OCI-M2 (cell line): ENCODE data around the gene MAST1.
"Not testable (repeated sequence)": the region's sequence is repeated elsewhere in the genome, so short reads cannot be mapped to it uniquely, and the experiment has no call there.

Experiments used
- DNase-seq: peaks from one replicate; lab custom pipeline; 2025; ENCODE audit not compliant: unreplicated experiment; lab: John Stamatoyannopoulos, UW

The MAST1 gene

DNA sequence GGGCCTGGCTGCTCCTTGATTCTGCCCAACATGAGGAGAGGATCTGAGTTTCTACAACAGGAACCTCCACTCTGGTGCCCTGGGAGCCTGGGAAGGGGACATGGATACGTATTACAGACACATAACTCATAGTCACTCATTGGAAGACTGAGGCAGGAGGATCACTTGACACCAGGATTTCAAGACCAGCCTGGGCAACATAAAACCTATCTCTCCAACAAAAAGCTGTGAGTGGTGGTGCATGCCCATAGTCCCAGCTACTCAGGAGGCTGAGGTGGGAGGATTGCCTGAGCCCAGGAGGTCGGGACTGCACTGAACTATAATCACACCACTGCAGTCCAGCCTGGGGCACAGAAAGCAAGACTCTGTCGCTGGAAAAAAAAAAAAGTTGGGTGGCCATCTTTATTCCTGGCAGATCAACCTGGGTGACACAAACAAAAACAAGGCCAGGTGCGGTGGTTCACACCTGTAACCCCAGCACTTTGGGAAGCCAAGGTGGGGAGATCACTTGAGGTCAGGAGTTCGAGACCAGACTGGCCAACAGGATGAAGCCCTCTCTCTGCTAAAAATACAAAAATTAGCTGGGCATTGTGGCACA, 49.8 kb downstream of the MAST1 start:
- DNase-seq = no peak

DNA sequence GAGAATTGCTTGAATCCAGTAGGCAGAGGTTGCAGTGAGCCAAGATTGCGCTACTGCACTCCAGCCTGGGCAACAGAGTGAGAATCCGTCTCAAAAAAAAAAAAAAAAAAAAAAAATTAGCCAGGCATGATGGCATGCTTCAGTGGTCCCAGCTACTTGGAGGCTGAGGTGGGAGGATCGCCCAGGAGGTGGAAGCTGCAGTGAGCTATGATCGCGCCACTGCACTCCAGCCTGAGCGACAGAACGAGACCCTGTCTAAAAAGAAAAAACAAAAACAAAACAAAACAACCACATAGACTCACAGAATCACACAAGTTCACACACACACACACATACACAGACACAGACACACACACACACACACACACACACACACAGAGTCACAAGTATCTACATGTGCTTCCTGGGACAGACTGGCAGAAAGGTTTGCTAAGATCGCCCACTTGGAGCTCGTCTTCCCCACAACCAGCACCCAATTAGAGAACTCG, 52.0 kb downstream of the MAST1 start:
- DNase-seq = not testable (repeated sequence)

DNA sequence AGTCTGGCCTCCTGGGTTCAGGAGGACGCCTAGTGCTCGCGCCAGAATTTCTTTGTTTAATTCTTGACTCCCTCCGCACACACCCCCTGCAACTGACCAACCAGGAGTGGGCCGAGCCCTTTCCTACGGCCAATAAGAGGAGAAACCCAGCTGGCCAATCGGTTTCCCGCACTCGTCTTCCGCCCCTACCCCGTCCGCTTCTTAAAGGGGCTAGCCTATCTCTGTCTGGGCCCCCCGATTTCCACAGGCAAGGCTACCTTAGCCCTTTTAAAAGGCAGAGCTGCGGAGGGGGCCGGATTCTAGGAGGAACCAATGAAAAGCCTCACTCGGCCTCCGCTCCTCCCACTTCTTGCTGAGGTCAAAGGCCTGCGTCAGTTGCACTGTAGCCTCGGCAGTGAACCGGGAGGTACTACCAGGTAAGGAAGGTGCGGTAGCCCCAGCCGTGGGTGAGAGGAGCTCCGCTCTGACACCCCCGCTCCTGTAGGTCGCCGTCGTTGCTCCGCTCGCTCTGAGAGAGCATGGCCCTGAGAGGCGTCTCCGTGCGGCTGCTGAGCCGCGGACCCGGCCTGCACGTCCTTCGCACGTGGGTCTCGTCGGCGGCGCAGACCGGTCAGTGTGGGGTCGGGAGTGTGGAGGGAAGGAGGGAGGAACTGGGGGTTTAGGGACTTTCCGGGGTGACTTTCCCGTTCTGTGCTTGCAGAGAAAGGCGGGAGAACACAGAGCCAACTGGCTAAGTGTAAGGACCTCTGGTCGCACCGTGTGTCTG, 52.7 kb downstream of the MAST1 start, which contains the start of gene GCDH:
TSS of gene GCDH (plus strand) at position 374 of the 766 bp plus-strand sequence. CDS start at position 519, 145 bp downstream.
- DNase-seq = peak; percentile 90

DNA sequence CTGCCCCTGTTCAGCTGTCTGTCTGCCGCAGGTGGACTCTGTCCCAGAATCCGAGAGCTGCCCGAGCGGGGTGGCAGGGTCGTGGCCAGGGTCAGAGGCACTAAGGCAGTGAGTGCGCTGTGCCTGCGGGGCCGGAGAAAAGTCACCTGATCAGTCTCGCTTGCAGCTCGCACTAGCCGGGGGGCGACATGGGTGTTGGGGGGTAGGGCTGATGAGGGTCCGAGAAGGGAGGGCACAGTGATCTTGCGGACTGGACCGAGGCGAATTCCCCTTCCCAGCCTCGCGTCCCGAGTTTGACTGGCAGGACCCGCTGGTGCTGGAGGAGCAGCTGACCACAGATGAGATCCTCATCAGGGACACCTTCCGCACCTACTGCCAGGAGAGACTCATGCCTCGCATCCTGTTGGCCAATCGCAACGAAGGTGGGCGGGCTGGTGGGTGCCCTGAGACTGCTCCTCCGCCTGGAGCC, 53.3 kb downstream of the MAST1 start:
- no peak for DNase-seq

DNA sequence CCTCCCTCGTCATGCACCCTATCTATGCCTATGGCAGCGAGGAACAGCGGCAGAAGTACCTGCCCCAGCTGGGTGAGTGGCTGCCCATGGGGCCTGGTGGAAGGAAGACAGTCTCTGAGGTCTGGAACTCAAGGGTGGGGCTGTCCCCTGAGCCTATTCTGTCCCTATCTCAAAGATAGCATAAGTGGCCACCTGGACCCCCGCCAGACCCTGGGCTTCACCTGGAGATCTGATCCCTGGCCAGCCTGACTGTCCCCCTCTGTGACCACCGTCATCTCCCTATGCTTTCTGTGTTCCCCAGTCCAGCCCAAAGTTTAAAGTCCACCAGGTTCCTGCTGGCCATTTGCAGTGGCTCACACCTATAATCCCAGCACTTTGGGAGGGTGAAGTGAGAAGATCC, 55.3 kb downstream of the MAST1 start:
- DNase-seq = no peak

DNA sequence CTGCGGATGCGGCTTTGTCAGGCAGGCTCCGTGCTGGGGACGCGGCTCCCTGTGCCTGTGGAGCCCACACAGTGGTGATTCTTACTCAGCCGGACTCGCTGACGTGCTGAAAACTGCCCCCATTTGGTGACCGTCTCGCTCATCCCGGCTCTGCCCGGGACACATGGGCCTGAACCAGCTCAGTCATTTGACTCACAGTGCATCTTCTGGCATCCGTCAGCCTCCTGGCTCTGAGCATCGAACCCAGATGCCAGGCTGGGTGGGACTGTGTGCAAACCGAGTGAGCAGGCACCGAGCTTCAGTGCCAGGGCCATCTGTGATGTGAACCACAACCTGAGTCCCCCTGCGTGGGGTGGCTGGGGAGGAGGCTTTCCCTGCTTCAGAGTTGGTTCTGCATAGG, 58.1 kb downstream of the MAST1 start:
- no peak for DNase-seq

DNA sequence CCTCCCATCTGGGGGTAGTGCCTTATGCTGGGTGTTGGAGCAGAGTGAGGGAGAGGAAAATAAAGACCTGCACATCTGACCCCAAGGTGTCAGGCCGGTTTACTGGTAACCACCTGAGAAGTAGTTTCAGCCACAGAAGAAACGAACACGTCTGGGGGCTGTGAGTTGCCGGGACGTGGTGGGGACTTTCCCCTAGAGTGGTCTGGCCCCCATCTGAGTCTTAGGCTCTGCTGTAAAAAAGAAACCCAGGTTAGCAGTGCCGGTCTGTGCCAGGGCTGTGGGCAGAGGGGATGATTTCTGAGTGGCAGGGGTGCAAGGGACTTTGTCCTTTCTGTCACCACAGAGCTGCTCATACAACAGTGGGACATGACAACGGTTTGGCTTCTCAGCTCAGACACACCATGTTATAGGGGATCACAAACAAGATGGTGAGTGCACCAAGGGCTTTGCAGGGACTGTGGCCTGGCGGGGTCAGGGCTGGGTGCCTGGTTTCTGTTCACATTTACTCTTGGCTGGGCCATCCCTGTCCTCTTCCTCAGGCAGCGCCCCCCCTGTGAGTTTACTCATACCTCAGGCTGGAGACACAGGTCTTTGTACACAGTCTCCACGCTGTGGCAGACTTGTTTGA, 61.7 kb downstream of the MAST1 start:
- no peak for DNase-seq

DNA sequence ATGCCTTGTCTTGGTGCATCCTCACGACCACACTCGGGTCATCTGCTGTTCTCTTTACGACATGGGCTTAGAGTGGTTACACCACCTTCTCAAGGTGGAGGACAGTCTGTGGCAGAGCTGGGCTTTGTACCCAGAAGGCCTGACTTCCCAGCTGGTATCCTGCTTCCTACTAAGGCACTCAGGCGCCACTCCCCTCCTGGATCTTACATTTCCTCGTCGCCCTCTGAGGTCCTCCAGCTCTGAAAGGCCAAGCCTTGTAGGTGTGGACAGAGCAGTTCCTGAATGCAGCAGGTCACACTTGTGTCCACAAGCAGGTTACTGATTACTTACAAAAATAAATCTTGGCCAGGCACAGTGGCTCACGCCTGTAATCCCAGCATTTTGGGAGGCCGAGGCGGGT, 68.9 kb downstream of the MAST1 start:
- no peak for DNase-seq

DNA sequence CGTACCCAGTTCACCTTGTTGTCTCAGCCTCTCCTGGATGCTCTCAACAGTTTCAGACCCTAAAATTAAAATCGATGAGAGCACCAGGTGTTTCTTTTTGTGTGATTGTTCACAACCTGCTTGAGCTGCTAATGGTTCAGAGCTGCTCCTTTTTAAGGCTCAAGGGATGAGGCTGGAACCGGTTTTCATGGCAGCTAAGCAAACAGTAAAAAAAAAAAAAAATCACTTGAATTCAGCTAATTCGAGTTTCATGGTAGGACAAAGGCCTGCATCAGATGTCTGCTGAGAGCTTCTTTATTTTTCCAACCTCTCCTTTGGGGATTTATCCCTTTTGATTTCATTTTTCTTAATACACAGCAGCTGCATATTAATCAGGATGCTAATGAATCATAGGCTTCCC, 74.3 kb downstream of the MAST1 start:
- DNase-seq = no peak

DNA sequence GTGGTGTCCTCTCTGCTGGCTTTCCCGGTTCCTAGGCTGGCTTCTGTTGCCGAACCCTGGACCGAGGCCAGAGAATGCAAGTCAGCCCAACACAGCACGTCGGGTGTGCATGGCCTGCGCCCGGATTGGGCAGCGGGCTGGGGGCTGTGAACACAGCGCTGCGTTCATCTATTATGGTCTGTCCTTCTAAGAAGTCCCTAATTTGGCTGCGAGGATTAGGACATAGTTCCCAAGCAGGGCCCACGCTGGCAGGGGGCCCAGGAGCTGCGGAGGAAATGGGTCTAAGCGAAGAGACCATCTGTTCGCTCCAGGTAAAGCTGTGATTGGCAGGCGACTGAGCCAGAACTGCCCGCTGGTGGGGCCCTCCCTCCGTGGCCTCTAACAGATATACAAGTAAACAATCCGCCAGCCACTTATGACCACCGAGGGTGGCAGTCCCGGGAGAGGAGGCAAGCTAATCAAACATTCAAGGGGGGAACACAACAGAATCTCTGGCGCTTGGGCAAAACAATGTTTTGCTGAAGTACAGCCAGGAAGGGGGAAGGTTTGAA, 74.8 kb downstream of the MAST1 start:
- DNase-seq = no peak

DNA sequence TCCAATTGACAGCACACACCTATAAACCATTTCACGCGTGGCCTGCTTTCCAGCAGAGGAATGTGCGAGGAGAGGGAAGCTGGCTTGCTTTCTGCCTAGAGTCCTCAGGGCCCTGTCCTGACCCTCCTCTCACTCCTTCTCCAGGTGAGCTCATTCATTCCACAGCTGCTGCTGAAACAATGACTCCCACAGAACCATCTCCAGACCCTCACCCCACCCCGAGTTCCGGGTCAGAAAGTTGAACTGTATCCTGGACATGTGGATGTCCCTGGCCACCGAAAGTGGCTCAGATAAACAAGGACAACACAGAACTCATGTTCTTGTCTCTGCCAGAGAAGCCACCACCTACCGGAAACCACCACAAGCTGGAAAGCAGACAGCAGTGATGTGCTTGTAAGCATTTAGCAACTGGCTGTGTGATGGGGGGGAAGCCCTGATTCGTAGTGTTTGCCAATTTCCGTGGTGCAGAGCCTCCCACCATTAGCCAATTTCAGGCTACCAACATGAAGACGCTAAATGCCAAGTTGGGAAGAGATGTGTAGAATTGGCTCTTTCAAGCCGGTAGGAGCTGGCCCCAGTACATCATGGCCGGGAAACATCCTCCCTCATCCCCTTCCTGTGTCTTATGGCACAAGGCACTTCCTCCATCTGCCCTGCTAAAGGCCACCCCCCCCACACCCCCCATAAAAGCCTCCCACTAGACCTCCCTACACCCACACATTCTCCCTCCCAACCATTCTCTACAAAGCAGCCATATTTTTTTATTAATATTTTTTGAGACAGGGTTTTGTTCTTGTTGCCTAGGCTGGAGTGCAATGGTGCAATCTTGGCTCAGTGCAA, 75.8 kb downstream of the MAST1 start:
- DNase-seq = no peak

DNA sequence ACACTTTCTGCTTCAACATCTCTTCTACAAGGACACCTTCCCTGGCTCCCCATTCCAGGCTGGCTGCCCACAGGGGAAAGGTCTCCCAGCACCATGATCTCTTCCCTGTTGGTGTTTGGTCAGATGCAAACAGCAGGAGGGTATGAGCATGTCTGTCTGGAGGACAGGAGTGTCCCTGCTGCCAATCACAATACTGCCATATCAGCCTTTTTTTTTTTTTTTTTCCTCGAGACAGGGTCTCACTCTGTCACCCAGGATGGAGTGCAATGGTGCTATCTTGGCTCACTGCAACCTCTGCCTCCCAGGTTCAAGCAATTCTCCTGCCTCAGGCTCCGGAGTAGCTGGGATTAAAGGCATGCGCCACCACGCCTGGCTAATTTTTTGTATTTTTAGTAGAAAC, 77.5 kb downstream of the MAST1 start:
- not testable (repeated sequence) for DNase-seq

DNA sequence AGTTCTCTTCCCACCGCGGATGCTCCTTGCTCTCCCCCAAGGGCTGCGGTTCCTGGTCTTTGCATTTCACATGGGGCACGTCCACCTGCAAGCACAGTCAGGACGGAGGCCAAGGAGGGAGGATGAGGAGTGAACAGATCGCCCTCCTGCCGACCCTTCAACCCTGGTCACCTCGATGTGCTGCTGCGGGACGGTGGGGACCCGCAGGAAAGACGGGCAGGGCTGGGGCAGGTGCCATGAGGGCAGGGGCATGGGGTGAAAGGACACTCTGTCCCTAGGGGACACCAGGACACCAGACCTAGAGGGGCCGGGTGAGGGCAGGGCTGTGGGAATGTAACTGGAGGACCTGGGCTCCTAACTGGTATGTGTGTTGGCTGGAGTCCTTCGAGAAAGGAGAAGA, 79.9 kb downstream of the MAST1 start:
- no peak for DNase-seq

DNA sequence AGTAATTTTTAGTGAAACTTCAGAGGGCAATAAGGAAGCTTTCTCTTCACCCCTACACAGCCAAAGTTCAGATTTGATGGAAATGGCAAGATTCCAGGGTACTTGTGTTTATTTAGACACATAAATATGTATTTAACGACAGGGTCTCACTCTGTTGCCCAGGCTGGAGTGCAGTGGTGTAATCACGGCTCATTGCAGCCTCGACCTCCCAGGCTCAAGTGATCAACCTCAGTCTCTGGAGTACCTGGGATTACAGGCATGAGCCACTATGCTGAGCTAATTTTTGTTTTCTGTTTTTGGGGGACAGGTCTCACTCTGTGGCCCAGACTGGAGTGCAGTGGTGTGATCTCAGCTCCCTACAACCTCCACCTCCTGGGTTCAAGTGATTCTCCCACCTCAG, 82.7 kb downstream of the MAST1 start:
- DNase-seq = no peak

DNA sequence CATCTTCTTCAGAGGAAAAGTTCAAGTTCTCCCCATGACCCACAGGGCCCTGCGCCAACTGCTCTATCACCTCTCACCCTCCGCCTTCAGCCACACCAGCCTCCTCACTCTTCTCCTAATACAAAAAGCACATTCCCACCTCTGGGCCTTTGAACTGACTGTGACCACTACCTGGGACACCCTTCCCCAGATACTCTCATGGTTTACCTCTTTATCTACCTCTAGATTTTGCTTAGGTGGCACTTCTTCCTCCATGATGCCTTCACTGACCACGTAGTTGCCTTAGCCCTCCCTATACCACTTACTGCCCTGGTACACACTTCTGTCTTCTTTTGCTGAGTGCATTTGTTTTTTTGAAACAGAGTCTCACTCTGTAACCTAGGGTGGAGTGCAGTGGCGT, 84.6 kb downstream of the MAST1 start:
- DNase-seq = no peak
